Tibial artery (tissue), 4 donors: ENCODE measurements around the gene GRID2.

ENCODE experiments used
- DNase-seq, 2 donors: peaks; one replicate each; pipeline ENCODE4 v3.0.0-alpha.2; 2019
- H3K27ac ChIP-seq, 2 donors: fragments of 200-600 bp; sonication (generic) in 1 of 2; 1 replicate in 1 of 2; 2 replicates in 1 of 2; pipeline ENCODE4 v1.5.1; 2018 to 2019; ENCODE audit warnings: mild to moderate bottlenecking in 1 of 2
- H3K27me3 ChIP-seq, 2 donors: fragments of 200-600 bp; sonication (generic) in 1 of 2; one replicate each; pipeline versions ENCODE4 v1.5.1 to v1.6.0; 2016 to 2019
- H3K36me3 ChIP-seq, 3 donors: fragments of 200-600 bp; sonication (generic) in 2 of 3; one replicate each; pipeline ENCODE4 v1.5.1; 2016 to 2019; ENCODE audit warnings: mild to moderate bottlenecking in 2 of 3
- H3K4me1 ChIP-seq, 4 donors: fragments of 200-600 bp; sonication (generic) in 2 of 4; 1 replicate in 3 of 4; 2 replicates in 1 of 4; pipeline ENCODE4 v1.5.1; 2016 to 2019
- H3K4me3 ChIP-seq, 2 donors: fragments of 200-600 bp; sonication (generic) in 1 of 2; 1 replicate in 1 of 2; 2 replicates in 1 of 2; pipeline ENCODE4 v1.5.1; 2018 to 2019; ENCODE audit warnings: mild to moderate bottlenecking in 2 of 2
- H3K9me3 ChIP-seq, 3 donors: fragments of 200-600 bp; sonication (generic) in 1 of 3; one replicate each; pipeline ENCODE4 v1.5.1; 2016 to 2019
- CTCF ChIP-seq, 2 experiments: fragments of 200-600 bp in 1 of 2; fragments of 450-650 bp in 1 of 2; IDR thresholded peaks; one replicate each; pipeline ENCODE4 v1.5.1; 2017 to 2019; ENCODE audit warnings: antibody characterized with exemption in 2 of 2, mild to moderate bottlenecking in 1 of 2, moderate library complexity in 1 of 2
- intact Hi-C: fragments of 100-400 bp; cut with DNase I; formaldehyde crosslinking; loops from one replicate; pipeline ENCODE4 v1.15.0; 2023; ENCODE audit warnings: low total_unique reads

GRID2 gene

GRCh38 chr4:93775551-93775950 is 1471.8 kb downstream of the GRID2 start:
- H3K36me3 ChIP-seq = no peaks in the 10 kb centered on the region
- no peak for TF ChIP-seq CTCF (IDR thresholded peaks at IDR 0.05)
- no peak overlapping the region for H3K27ac ChIP-seq
- no peak overlapping the region for H3K4me3 ChIP-seq
- DNase-seq = no peak
- H3K4me1 ChIP-seq = no peaks in the 10 kb centered on the region
- intact Hi-C loops = no loop called here
- no peaks in the 10 kb centered on the region for H3K27me3 ChIP-seq
- no peaks in the 10 kb centered on the region for H3K9me3 ChIP-seq

GRCh38 chr4:93776386-93777080 is 1472.8 kb downstream of the GRID2 start:
- Histone ChIP-seq H3K4me1 (no peaks in the 10 kb centered on the region), H3K27ac (no peak overlapping the region), H3K9me3 (no peaks in the 10 kb centered on the region), H3K4me3 (no peak overlapping the region), H3K27me3 (no peaks in the 10 kb centered on the region), H3K36me3 (no peaks in the 10 kb centered on the region)
- no peak for DNase-seq
- intact Hi-C loops = no loop called here
- no peak for TF ChIP-seq CTCF (IDR thresholded peaks at IDR 0.05)

- DNase-seq = no peak
- Histone ChIP-seq H3K4me3 (no peak overlapping the region), H3K27ac (no peak overlapping the region), H3K36me3 (no peaks in the 10 kb centered on the region), H3K9me3 (no peaks in the 10 kb centered on the region), H3K4me1 (no peaks in the 10 kb centered on the region), H3K27me3 (no peaks in the 10 kb centered on the region)
- intact Hi-C loops = no loop called here
- TF ChIP-seq CTCF (IDR thresholded peaks at IDR 0.05) = no peak
Observed at GRCh38 chr4:93777081-93777460, 1473.3 kb downstream of the GRID2 start.

GRCh38 chr4:93779228-93779627 is 1475.5 kb downstream of the GRID2 start:
- Histone ChIP-seq H3K4me1 (no peaks in the 10 kb centered on the region), H3K27ac (no peak overlapping the region), H3K9me3 (no peaks in the 10 kb centered on the region), H3K4me3 (no peak overlapping the region), H3K27me3 (no peaks in the 10 kb centered on the region), H3K36me3 (no peaks in the 10 kb centered on the region)
- intact Hi-C loops = no loop called here
- no peak for TF ChIP-seq CTCF (IDR thresholded peaks at IDR 0.05)
- DNase-seq = no peak

- Histone ChIP-seq H3K27ac (no peak overlapping the region), H3K9me3 (no peaks in the 10 kb centered on the region), H3K4me1 (no peaks in the 10 kb centered on the region), H3K4me3 (no peak overlapping the region), H3K36me3 (no peaks in the 10 kb centered on the region), H3K27me3 (no peaks in the 10 kb centered on the region)
- TF ChIP-seq CTCF (IDR thresholded peaks at IDR 0.05) = no peak
- no peak for DNase-seq
- intact Hi-C loops = no loop called here
Observed at GRCh38 chr4:93780080-93780479, 1476.3 kb downstream of the GRID2 start.

GRCh38 chr4:93781198-93781597 is 1477.4 kb downstream of the GRID2 start:
- Histone ChIP-seq H3K9me3 (no peaks in the 10 kb centered on the region), H3K27me3 (no peaks in the 10 kb centered on the region), H3K36me3 (no peaks in the 10 kb centered on the region), H3K4me1 (no peaks in the 10 kb centered on the region), H3K4me3 (no peak overlapping the region), H3K27ac (no peak overlapping the region)
- TF ChIP-seq CTCF (IDR thresholded peaks at IDR 0.05) = no peak
- intact Hi-C loops = no loop called here
- DNase-seq = no peak
